Caco-2 (cell line): ENCODE results near the gene TBATA. TPM values are rescaled to one million over a fixed set of nuclear protein-coding genes. Genes with fewer than 3 reads are reported as not detected.

ENCODE experiments used
- BruUV-seq: library from RNA; stranded (reverse); fragments of 400-500 nt; replicated peaks from 2 replicates; lab custom pipeline; 2021; lab: Mats Ljungman, UMichigan
- CTCF ChIA-PET: fragments of 300-600 bp; sonication (Branson Sonifier 250); formaldehyde crosslinking; loops from one replicate; lab custom pipeline; 2022; ENCODE audit warnings: antibody characterized with exemption; lab: Charles Lee
- POLR2A ChIA-PET: fragments of 300-600 bp; sonication (Branson Sonifier 250); formaldehyde crosslinking; loops from one replicate; lab custom pipeline; 2022; ENCODE audit warnings: antibody characterized with exemption; lab: Charles Lee
- DNase-seq, 2 experiments: peaks; one replicate each; pipeline versions ENCODE4 v3.0.0 to v3.0.0-alpha.2; 2020 to 2022
- H3K27me3 ChIP-seq: replicated peaks from 2 replicates; pipeline ENCODE4 v1.6.0; 2011; ENCODE audit warnings: low read length; ENCODE audit not compliant: control insufficient read depth, insufficient read depth
- H3K36me3 ChIP-seq: 2 replicates; pipeline ENCODE4 v1.5.1; 2011; ENCODE audit warnings: low read length; ENCODE audit not compliant: control insufficient read depth, insufficient read depth
- H3K4me1 ChIP-seq: fragments of 250-450 bp; sonication (Bioruptor Pico); 2 replicates; pipeline ENCODE4 v1.5.1; 2020; ENCODE audit warnings: mild to moderate bottlenecking
- H3K4me3 ChIP-seq: 2 replicates; pipeline ENCODE4 v1.5.1; 2011; ENCODE audit warnings: low read depth, mild to moderate bottlenecking, control low read depth, low read length
- H3K9me3 ChIP-seq: fragments of 250-450 bp; sonication (Bioruptor Pico); 2 replicates; pipeline ENCODE4 v1.5.1; 2020; ENCODE audit warnings: mild to moderate bottlenecking, moderate library complexity
- H3K27ac Mint-ChIP-seq: one replicate; pipeline ENCODE4 v1.8.0; 2022; ENCODE audit warnings: mixed read lengths; ENCODE audit not compliant: unreplicated experiment
- H3K27me3 Mint-ChIP-seq: one replicate; pipeline ENCODE4 v1.8.0; 2022; ENCODE audit warnings: mixed read lengths; ENCODE audit not compliant: insufficient read depth, unreplicated experiment
- H3K36me3 Mint-ChIP-seq: one replicate; pipeline ENCODE4 v1.8.0; 2022; ENCODE audit warnings: mild to moderate bottlenecking, mixed read lengths; ENCODE audit not compliant: insufficient read depth, unreplicated experiment
- H3K4me1 Mint-ChIP-seq: one replicate; pipeline ENCODE4 v1.8.0; 2022; ENCODE audit warnings: low read depth, mixed read lengths; ENCODE audit not compliant: unreplicated experiment
- H3K4me3 Mint-ChIP-seq: one replicate; pipeline ENCODE4 v1.8.0; 2022; ENCODE audit warnings: mild to moderate bottlenecking, moderate library complexity, mixed read lengths; ENCODE audit not compliant: unreplicated experiment
- H3K9me3 Mint-ChIP-seq: one replicate; pipeline ENCODE4 v1.8.0; 2022; ENCODE audit warnings: mixed read lengths; ENCODE audit not compliant: unreplicated experiment
- CTCF ChIP-seq, 2 experiments: fragments of 200-600 bp in 1 of 2; IDR thresholded peaks; 1 replicate in 1 of 2; 2 replicates in 1 of 2; pipeline versions ENCODE4 v1.5.1 to v1.8.0; 2011 to 2022; ENCODE audit warnings: antibody characterized with exemption in 1 of 2, control low read depth in 1 of 2, inconsistent platforms in 1 of 2, low read depth in 1 of 2, low read length in 1 of 2, mild to moderate bottlenecking in 1 of 2, moderate library complexity in 1 of 2; ENCODE audit not compliant: insufficient read depth in 1 of 2, severe bottlenecking in 1 of 2, unreplicated experiment in 1 of 2
- intact Hi-C: fragments of 100-400 bp; cut with micrococcal nuclease; formaldehyde crosslinking; loops from one replicate; pipeline ENCODE4 v1.10.0; 2022; ENCODE audit not compliant: unreplicated experiment
- total RNA-seq: library from RNA; stranded (reverse); gene quantifications from 2 replicates; pipeline ENCODE4 v1.2.3, GENCODE V29; 2022

The TBATA gene
- total RNA-seq, 1 experiment from 2014 or later = not detected

- ChIA-PET POLR2A (no interaction called here), CTCF (no interaction called here)
- Histone ChIP-seq H3K4me3 (no peak overlapping the region), H3K4me1 (no peaks in the 10 kb centered on the region), H3K36me3 (no peaks in the 10 kb centered on the region), H3K9me3 (peaks cover 16% of the 10 kb centered on the region), H3K27me3 (0 out of 2 replicates have a peak, but pooled peaks cover 3% of the 10 kb centered on the region)
- Mint-ChIP-seq H3K4me3 (no peak overlapping the region), H3K4me1 (no peaks in the 10 kb centered on the region), H3K27me3 (peaks cover 13% of the 10 kb centered on the region), H3K9me3 (peaks cover 15% of the 10 kb centered on the region), H3K27ac (no peak overlapping the region), H3K36me3 (no peaks in the 10 kb centered on the region)
- no peak for TF ChIP-seq CTCF (IDR thresholded peaks at IDR 0.05; ENCODE audit: insufficient read depth in 1 of 2, low read depth in 1 of 2, low read length in 1 of 2, severe bottlenecking in 1 of 2, unreplicated experiment in 1 of 2)
- intact Hi-C loops = no loop called here
- no peak for DNase-seq
- BruUV-seq = no TSS peak
Measured at GRCh38 chr10:70784016-70784415, 1.2 kb downstream of the TBATA start.

- Mint-ChIP-seq H3K4me3 (no peak overlapping the region), H3K27ac (no peak overlapping the region), H3K9me3 (peaks cover 5% of the 10 kb centered on the region), H3K4me1 (no peaks in the 10 kb centered on the region), H3K27me3 (peaks cover 6% of the 10 kb centered on the region), H3K36me3 (no peaks in the 10 kb centered on the region)
- Histone ChIP-seq H3K27me3 (0 out of 2 replicates have a peak, but pooled peaks cover 3% of the 10 kb centered on the region), H3K9me3 (peaks cover 8% of the 10 kb centered on the region), H3K36me3 (no peaks in the 10 kb centered on the region), H3K4me3 (no peak overlapping the region), H3K4me1 (no peaks in the 10 kb centered on the region)
- BruUV-seq = no TSS peak
- no peak for DNase-seq
- ChIA-PET POLR2A (no interaction called here), CTCF (no interaction called here)
- no peak for TF ChIP-seq CTCF (IDR thresholded peaks at IDR 0.05; ENCODE audit: insufficient read depth in 1 of 2, low read depth in 1 of 2, low read length in 1 of 2, severe bottlenecking in 1 of 2, unreplicated experiment in 1 of 2)
- intact Hi-C loops = no loop called here
Measured at GRCh38 chr10:70782746-70783680, 2.2 kb downstream of the TBATA start.

GRCh38 chr10:70782086-70782745 lies 3.0 kb downstream of the TBATA start:
- DNase-seq = no peak
- POLR2A ChIA-PET = no interaction called here
- no peak for TF ChIP-seq CTCF (IDR thresholded peaks at IDR 0.05; ENCODE audit: insufficient read depth in 1 of 2, low read depth in 1 of 2, low read length in 1 of 2, severe bottlenecking in 1 of 2, unreplicated experiment in 1 of 2)
- peaks cover 1% of the 10 kb centered on the region for H3K9me3 ChIP-seq
- CTCF ChIA-PET = no interaction called here
- intact Hi-C loops = no loop called here
- no peaks in the 10 kb centered on the region for H3K4me1 Mint-ChIP-seq
- peaks cover 6% of the 10 kb centered on the region for H3K27me3 Mint-ChIP-seq
- no TSS peak for BruUV-seq
- H3K4me1 ChIP-seq = peaks cover 4% of the 10 kb centered on the region
- no peaks in the 10 kb centered on the region for H3K36me3 ChIP-seq
- no peak overlapping the region for H3K4me3 ChIP-seq
- no peak overlapping the region for H3K4me3 Mint-ChIP-seq
- H3K27me3 ChIP-seq = 0 out of 2 replicates have a peak, but pooled peaks cover 3% of the 10 kb centered on the region
- H3K27ac Mint-ChIP-seq = no peak overlapping the region
- H3K9me3 Mint-ChIP-seq = no peaks in the 10 kb centered on the region
- no peaks in the 10 kb centered on the region for H3K36me3 Mint-ChIP-seq
